ENCODE measurements around the gene ABCF3. TPM values are rescaled to one million over a fixed set of nuclear protein-coding genes. Genes with fewer than 3 reads are reported as not detected.

Gene ABCF3
- total RNA-seq, 4 donors from 2014 or later, result 58.6 to 286 (median 133) TPM

GRCh38 chr3:184186902-184187207 lies 856 bp downstream of the ABCF3 start:
- no peaks in the 10 kb centered on the region for H3K27me3 ChIP-seq
- peak overlapping the region; percentile 65 to 88 (median 80) for H3K4me3 ChIP-seq
- 13% methylated on average over 3 of the region's 3 CpGs; no CpG with 5 or more reads in 1 of the 2 donors for WGBS, 2 donors (ENCODE audit: low coverage in 1 of 2)
- no peaks in the 10 kb centered on the region for H3K9me3 ChIP-seq
- in situ Hi-C loops (cut with MboI; ENCODE audit: low pct_ligation_motif_present in 1 of 4, low pct_unique_long_range_greater_than_20kb in 1 of 4, low sequenced_read_pairs in 3 of 4) (no loop called here), intact Hi-C loops (cut with DNase I; ENCODE audit: low total_unique reads) (loop anchor here (10.0 kb wide), 1 partner anchor 52 kb away; the partner anchor contains the start of gene EIF2B5)
- TF ChIP-seq POLR2A (IDR thresholded peaks at IDR 0.05), result no peak
- TF ChIP-seq POLR2AphosphoS5 (IDR thresholded peaks at IDR 0.05), result no peak
- no peak for TF ChIP-seq EP300 (IDR thresholded peaks at IDR 0.05; ENCODE audit: low read depth)
- DNase-seq, result no peak
- peaks cover 0 to 57% (median 30%) of the 10 kb centered on the region in 4 donors for H3K36me3 ChIP-seq
- peaks cover 15 to 29% (median 20%) of the 10 kb centered on the region in 4 donors for H3K4me1 ChIP-seq
- peak overlapping the region; percentile 84 to 90 (median 86) for H3K27ac ChIP-seq

- Histone ChIP-seq H3K4me3 (no peak overlapping the region), H3K36me3 (peaks cover 0 to 57% (median 28%) of the 10 kb centered on the region in 4 donors), H3K27me3 (no peaks in the 10 kb centered on the region), H3K9me3 (no peaks in the 10 kb centered on the region), H3K27ac (no peak overlapping the region), H3K4me1 (peaks cover 15 to 29% (median 20%) of the 10 kb centered on the region in 4 donors)
- TF ChIP-seq POLR2A (IDR thresholded peaks at IDR 0.05) (no peak), POLR2AphosphoS5 (IDR thresholded peaks at IDR 0.05) (no peak), EP300 (IDR thresholded peaks at IDR 0.05; ENCODE audit: low read depth) (no peak), CTCF (IDR thresholded peaks at IDR 0.05) (no peak)
- no peak for DNase-seq
- in situ Hi-C loops (cut with MboI; ENCODE audit: low pct_ligation_motif_present in 1 of 4, low pct_unique_long_range_greater_than_20kb in 1 of 4, low sequenced_read_pairs in 3 of 4), result no loop called here
- intact Hi-C loops (cut with DNase I; ENCODE audit: low total_unique reads), result loop anchor here (10.0 kb wide), 1 partner anchor 53 kb away; the partner anchor contains the start of gene EIF2B5
- 93% methylated on average over 17 of the region's 17 CpGs; no CpG with 5 or more reads in 1 of the 2 donors for WGBS, 2 donors (ENCODE audit: low coverage in 1 of 2)
Measured at GRCh38 chr3:184188080-184188479, 2.1 kb downstream of the ABCF3 start.

DNA sequence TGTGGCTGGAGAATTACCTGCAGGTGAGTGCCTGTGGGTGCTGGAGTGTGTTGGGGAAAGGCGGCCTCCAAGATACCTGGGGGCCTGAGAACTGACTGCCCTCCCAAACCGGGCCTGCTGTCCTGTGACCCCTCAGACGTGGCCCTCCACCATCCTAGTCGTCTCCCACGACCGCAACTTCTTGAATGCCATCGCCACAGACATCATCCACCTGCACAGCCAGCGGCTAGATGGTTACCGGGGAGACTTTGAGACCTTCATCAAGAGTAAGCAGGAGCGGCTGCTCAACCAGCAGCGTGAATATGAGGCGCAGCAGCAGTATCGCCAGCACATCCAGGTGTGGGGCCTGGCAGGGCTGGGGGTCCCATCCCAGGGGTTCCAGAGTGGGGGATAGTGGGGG lies 3.4 kb downstream of the ABCF3 start:
- Histone ChIP-seq H3K27ac (no peak overlapping the region), H3K36me3 (peaks cover 0 to 60% (median 26%) of the 10 kb centered on the region in 4 donors), H3K9me3 (no peaks in the 10 kb centered on the region), H3K27me3 (no peaks in the 10 kb centered on the region), H3K4me1 (peaks cover 15 to 29% (median 20%) of the 10 kb centered on the region in 4 donors), H3K4me3 (no peak overlapping the region)
- TF ChIP-seq POLR2AphosphoS5 (IDR thresholded peaks at IDR 0.05) (no peak), POLR2A (IDR thresholded peaks at IDR 0.05) (no peak), EP300 (IDR thresholded peaks at IDR 0.05; ENCODE audit: low read depth) (no peak), CTCF (IDR thresholded peaks at IDR 0.05) (no peak)
- 97% methylated on average over 13 of the region's 13 CpGs; no CpG with 5 or more reads in 1 of the 2 donors for WGBS, 2 donors (ENCODE audit: low coverage in 1 of 2)
- DNase-seq, result no peak
- intact Hi-C loops (cut with DNase I; ENCODE audit: low total_unique reads), result loop anchor here (10.0 kb wide), 1 partner anchor 55 kb away; the partner anchor contains the start of gene EIF2B5
- in situ Hi-C loops (cut with MboI; ENCODE audit: low pct_ligation_motif_present in 1 of 4, low pct_unique_long_range_greater_than_20kb in 1 of 4, low sequenced_read_pairs in 3 of 4), result no loop called here

GRCh38 chr3:184192889-184193288 lies 6.9 kb downstream of the ABCF3 start:
- DNase-seq, result no peak
- Histone ChIP-seq H3K36me3 (peaks cover 0 to 69% (median 29%) of the 10 kb centered on the region in 4 donors), H3K27ac (no peak overlapping the region), H3K9me3 (no peaks in the 10 kb centered on the region), H3K27me3 (no peaks in the 10 kb centered on the region), H3K4me3 (no peak overlapping the region), H3K4me1 (peaks cover 0 to 5% (median 2%) of the 10 kb centered on the region in 4 donors)
- intact Hi-C loops (cut with DNase I; ENCODE audit: low total_unique reads), result no loop called here
- WGBS, 2 donors (ENCODE audit: low coverage in 1 of 2), result 94% methylated on average over 10 of the region's 10 CpGs; no CpG with 5 or more reads in 1 of the 2 donors
- in situ Hi-C loops (cut with MboI; ENCODE audit: low pct_ligation_motif_present in 1 of 4, low pct_unique_long_range_greater_than_20kb in 1 of 4, low sequenced_read_pairs in 3 of 4), result no loop called here
- TF ChIP-seq POLR2A (IDR thresholded peaks at IDR 0.05) (no peak), POLR2AphosphoS5 (IDR thresholded peaks at IDR 0.05) (no peak), EP300 (IDR thresholded peaks at IDR 0.05; ENCODE audit: low read depth) (no peak), CTCF (IDR thresholded peaks at IDR 0.05) (no peak)
